ENCODE measurements around the gene ERGIC1. TPM values are rescaled to one million over a fixed set of nuclear protein-coding genes. Genes with fewer than 3 reads are reported as not detected.
A peak's percentile ranks its signal among the peaks of the same experiment; 100 is the strongest.

Gene ERGIC1
- total and polyA plus RNA-seq, 4 experiments from 2014 or later, result 10.6 to 51.0 (median 32.3) TPM

DNA sequence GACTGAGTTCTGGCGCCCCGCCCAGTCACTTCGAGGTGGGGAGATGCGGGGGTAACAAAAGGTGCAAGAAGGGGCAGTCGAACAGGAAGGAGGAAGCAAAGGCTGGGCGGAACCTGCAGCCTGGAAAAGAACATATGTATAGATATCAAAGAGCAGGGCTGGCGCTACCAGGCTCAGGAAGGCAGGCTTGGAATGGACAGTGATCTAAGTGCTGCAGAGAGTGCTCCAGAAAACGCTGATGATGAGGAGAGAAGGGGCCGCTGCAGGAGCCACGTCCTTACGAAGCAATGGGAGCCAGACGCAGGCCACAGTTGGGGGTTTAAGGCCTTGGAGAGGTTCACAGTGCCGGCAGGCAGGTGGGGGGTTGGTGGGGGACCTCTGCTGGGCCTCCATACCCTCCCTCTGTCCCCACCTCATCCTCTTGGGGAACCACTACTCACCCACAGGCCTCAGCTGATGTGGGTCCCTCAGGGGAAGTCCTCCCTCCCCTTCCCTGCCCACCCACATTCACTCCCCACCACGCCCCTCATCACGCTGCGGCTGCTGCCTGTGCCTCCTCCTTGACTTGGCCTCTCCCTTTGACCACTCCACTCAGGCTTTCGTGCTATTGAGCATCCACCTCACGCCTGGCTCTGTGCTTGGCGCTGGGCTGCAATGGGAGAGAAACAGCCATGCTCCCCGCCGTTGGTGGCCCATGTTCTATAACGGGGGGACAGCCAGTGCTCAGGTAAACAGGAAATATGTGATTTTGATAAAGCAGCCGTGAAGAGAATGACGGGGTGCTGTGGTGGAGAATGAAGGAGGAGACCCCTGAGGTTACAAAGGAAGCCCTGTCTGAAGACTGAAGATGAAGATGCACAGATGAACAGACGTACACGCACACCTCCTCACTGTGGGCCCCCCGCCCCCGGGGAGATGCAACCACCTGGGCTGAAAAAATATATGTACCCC lies 84.6 kb downstream of the ERGIC1 start:
- Histone ChIP-seq H3K27ac (ENCODE audit: low read depth, low read length) (no peak overlapping the region), H3K9me3 (ENCODE audit: control insufficient read depth in 1 of 2, low read length in 2 of 2) (no peaks in the 10 kb centered on the region), H3K4me3 (ENCODE audit: low read length in 2 of 2) (no peak overlapping the region), H3K4me1 (ENCODE audit: insufficient read depth, low read length) (no peaks in the 10 kb centered on the region), H3K36me3 (ENCODE audit: insufficient read depth, low read length) (peaks cover 16% of the 10 kb centered on the region), H3K27me3 (ENCODE audit: insufficient read depth, low read length) (no peaks in the 10 kb centered on the region)
- no peak overlapping the region for H3K4me3 Mint-ChIP-seq
- DNase-seq, result no peak
- peaks cover 0 to 4% (median under 1%) of the 10 kb centered on the region in 4 donors for H3K4me1 Mint-ChIP-seq
- no peaks in the 10 kb centered on the region for H3K9me3 Mint-ChIP-seq
- ChIA-PET CTCF (ENCODE audit: partially characterized antibody) (interaction anchor here (1.4 kb wide), 1 partner anchor 205 kb away, joined by 5 read pairs; no protein-coding TSS in a partner anchor), POLR2A (ENCODE audit: partially characterized antibody) (no interaction called here)
- intact Hi-C loops (cut with micrococcal nuclease), result no loop called here
- H3K27ac Mint-ChIP-seq, result peak overlapping the region in 4 of 7 donors; percentile 32 to 77 (median 44)
- no peaks in the 10 kb centered on the region for H3K27me3 Mint-ChIP-seq
- H3K36me3 Mint-ChIP-seq, result peaks cover 40 to 45% of the 10 kb centered on the region in 2 donors

DNA sequence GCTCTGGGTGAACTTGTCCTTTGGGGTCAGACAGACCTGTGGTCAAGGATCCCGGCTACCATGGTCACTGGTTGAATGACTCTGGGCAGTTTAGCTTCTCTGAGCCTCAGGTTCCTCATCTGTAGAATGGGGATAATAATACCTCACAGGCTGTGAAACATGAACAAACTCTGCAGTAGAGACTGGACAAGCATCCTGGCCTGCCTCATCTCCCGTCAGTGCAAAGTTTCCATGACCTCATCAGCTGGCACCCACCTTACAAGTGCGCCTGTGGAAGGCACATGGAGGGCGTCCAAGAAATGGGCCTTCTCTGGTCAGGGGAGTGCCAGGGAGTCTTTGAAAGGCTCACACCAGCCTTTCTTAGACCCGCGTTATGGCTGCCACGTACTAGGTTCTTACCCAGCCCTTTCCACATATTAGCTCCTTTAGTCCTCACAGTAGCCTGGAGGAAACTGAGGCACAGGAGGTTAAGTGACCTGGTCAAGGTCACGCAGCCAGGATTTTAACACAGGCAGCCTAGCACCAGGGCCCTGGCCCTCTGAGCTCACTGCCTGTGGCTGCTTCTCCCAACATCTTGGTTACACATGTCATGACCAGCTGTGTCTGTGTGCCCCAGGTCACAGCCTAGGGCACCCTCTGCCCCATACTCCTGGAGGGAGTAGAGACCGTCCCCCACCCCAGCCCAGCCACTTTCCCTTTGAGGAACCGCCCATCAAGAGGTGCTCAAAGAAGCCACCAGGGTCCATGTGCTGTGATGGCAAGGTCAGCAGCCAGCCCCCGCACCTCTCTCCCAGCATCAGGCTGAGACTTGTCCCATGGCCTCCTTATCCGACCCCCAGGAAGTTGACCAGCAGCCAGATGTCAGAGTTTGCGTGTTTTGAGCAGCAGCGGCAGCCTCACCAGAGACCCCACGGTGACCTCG lies 85.7 kb downstream of the ERGIC1 start:
- intact Hi-C loops (cut with micrococcal nuclease), result loop anchor here (10.0 kb wide), 1 partner anchor 85 kb away; the partner anchor contains the start of gene ERGIC1
- Histone ChIP-seq H3K4me1 (ENCODE audit: insufficient read depth, low read length) (no peaks in the 10 kb centered on the region), H3K27me3 (ENCODE audit: insufficient read depth, low read length) (no peaks in the 10 kb centered on the region), H3K9me3 (ENCODE audit: control insufficient read depth in 1 of 2, low read length in 2 of 2) (no peaks in the 10 kb centered on the region), H3K36me3 (ENCODE audit: insufficient read depth, low read length) (peaks cover 15% of the 10 kb centered on the region), H3K4me3 (ENCODE audit: low read length in 2 of 2) (no peak overlapping the region), H3K27ac (ENCODE audit: low read depth, low read length) (no peak overlapping the region)
- Mint-ChIP-seq H3K36me3 (peaks cover 38 to 51% of the 10 kb centered on the region in 2 donors), H3K9me3 (no peaks in the 10 kb centered on the region), H3K27ac (peak overlapping the region in 1 of 7 donors; percentile 4), H3K4me1 (peaks cover 0 to 4% (median under 1%) of the 10 kb centered on the region in 4 donors), H3K4me3 (no peak overlapping the region), H3K27me3 (no peaks in the 10 kb centered on the region)
- no peak for DNase-seq
- POLR2A ChIA-PET (ENCODE audit: partially characterized antibody), result no interaction called here
- CTCF ChIA-PET (ENCODE audit: partially characterized antibody), result interaction anchor here (1.1 to 1.4 kb wide), 2 partner anchors 13 to 206 kb away, joined by 4 to 5 read pairs; no protein-coding TSS in a partner anchor

DNA sequence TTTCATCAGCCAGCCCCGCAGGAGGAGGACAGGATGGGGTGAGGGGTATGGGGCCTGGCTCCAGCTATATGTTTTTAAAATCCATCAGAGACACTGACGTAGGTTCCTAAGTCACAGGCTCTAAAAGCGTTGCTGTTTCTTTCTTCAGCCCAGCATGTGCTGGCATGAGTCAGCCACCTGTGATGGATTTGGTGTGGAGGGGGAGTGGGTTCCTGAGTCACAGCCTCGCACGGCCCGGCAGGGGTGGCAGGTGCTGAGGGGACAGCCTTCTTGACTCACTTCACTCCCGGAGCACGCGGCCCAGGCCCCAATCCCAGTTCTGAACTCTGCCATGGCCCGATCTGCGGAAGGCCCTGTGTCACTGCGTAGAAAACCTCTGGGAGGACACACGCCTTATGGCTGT lies 86.4 kb downstream of the ERGIC1 start:
- no peaks in the 10 kb centered on the region for H3K27me3 Mint-ChIP-seq
- Histone ChIP-seq H3K4me1 (ENCODE audit: insufficient read depth, low read length) (no peaks in the 10 kb centered on the region), H3K9me3 (ENCODE audit: control insufficient read depth in 1 of 2, low read length in 2 of 2) (no peaks in the 10 kb centered on the region), H3K27ac (ENCODE audit: low read depth, low read length) (no peak overlapping the region), H3K4me3 (ENCODE audit: low read length in 2 of 2) (no peak overlapping the region), H3K27me3 (ENCODE audit: insufficient read depth, low read length) (no peaks in the 10 kb centered on the region), H3K36me3 (ENCODE audit: insufficient read depth, low read length) (peaks cover 8% of the 10 kb centered on the region)
- ChIA-PET CTCF (ENCODE audit: partially characterized antibody) (interaction anchor here (1.1 to 1.5 kb wide), 3 partner anchors 11 to 207 kb away, joined by 4 to 10 read pairs (median 5); no protein-coding TSS in a partner anchor), POLR2A (ENCODE audit: partially characterized antibody) (no interaction called here)
- DNase-seq, result no peak
- H3K4me3 Mint-ChIP-seq, result no peak overlapping the region
- peak overlapping the region in 1 of 7 donors; percentile 30 for H3K27ac Mint-ChIP-seq
- intact Hi-C loops (cut with micrococcal nuclease), result loop anchor here (10.0 kb wide), 1 partner anchor 86 kb away; the partner anchor contains the start of gene ERGIC1
- H3K36me3 Mint-ChIP-seq, result peaks cover 35 to 48% of the 10 kb centered on the region in 2 donors
- H3K9me3 Mint-ChIP-seq, result no peaks in the 10 kb centered on the region
- H3K4me1 Mint-ChIP-seq, result peaks cover 0 to 4% (median under 1%) of the 10 kb centered on the region in 4 donors

DNA sequence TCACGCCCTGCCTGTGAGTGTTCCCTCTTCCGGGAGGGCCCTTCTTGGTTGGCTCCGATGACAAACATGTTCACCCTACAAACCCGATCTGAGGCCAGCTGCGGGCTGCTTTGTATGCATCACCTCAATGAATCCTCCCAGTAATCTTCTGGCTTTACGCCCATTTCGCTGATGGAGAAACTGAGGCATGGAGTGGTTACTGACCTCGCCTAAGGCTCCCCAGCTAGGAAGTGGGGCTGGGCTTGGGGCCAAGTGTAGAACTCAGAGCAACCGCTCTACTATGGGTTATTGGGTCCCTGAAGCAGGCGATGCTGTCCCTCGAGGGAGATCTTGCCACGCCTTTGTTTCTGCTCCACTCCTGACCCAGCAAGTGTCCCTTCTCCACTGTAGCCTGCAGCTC lies 86.9 kb downstream of the ERGIC1 start:
- Histone ChIP-seq H3K4me1 (ENCODE audit: insufficient read depth, low read length) (no peaks in the 10 kb centered on the region), H3K27me3 (ENCODE audit: insufficient read depth, low read length) (no peaks in the 10 kb centered on the region), H3K4me3 (ENCODE audit: low read length in 2 of 2) (no peak overlapping the region), H3K27ac (ENCODE audit: low read depth, low read length) (no peak overlapping the region), H3K36me3 (ENCODE audit: insufficient read depth, low read length) (peaks cover 3% of the 10 kb centered on the region), H3K9me3 (ENCODE audit: control insufficient read depth in 1 of 2, low read length in 2 of 2) (no peaks in the 10 kb centered on the region)
- intact Hi-C loops (cut with micrococcal nuclease), result loop anchor here (10.0 kb wide), 1 partner anchor 86 kb away; the partner anchor contains the start of gene ERGIC1
- ChIA-PET CTCF (ENCODE audit: partially characterized antibody) (interaction anchor here (1.1 to 1.5 kb wide), 2 partner anchors 11 to 207 kb away, joined by 4 to 10 read pairs; no protein-coding TSS in a partner anchor), POLR2A (ENCODE audit: partially characterized antibody) (no interaction called here)
- H3K4me3 Mint-ChIP-seq, result no peak overlapping the region
- no peak for DNase-seq
- no peaks in the 10 kb centered on the region for H3K9me3 Mint-ChIP-seq
- H3K4me1 Mint-ChIP-seq, result peaks cover 0 to 4% (median under 1%) of the 10 kb centered on the region in 4 donors
- H3K27ac Mint-ChIP-seq, result no peak overlapping the region
- no peaks in the 10 kb centered on the region for H3K27me3 Mint-ChIP-seq
- H3K36me3 Mint-ChIP-seq, result peaks cover 33 to 47% of the 10 kb centered on the region in 2 donors

DNA sequence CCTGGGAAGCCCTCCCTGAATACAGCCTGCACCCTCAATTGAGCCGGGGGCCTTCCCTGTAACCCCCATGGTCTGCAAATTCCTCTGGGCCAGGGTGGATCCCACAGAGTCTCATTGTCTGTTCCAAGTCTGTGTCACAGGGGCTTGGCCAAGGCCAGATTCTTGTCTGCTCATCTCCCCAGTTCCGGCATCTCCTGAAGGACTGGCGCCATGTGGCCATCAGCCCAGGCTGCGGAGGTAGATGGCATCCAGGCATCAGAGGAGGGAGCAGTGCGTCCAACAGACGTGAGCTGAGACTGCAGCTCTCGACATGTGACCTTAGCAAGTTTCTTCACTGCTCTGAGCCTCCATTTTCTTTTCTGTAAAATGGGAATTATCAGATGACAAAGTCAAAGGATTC lies 87.9 kb downstream of the ERGIC1 start:
- Histone ChIP-seq H3K27ac (ENCODE audit: low read depth, low read length) (no peak overlapping the region), H3K4me1 (ENCODE audit: insufficient read depth, low read length) (no peaks in the 10 kb centered on the region), H3K27me3 (ENCODE audit: insufficient read depth, low read length) (no peaks in the 10 kb centered on the region), H3K4me3 (ENCODE audit: low read length in 2 of 2) (no peak overlapping the region), H3K9me3 (ENCODE audit: control insufficient read depth in 1 of 2, low read length in 2 of 2) (no peaks in the 10 kb centered on the region), H3K36me3 (ENCODE audit: insufficient read depth, low read length) (peaks cover 7% of the 10 kb centered on the region)
- intact Hi-C loops (cut with micrococcal nuclease), result loop anchor here (10.0 kb wide), 1 partner anchor 87 kb away; the partner anchor contains the start of gene ERGIC1
- no peak for DNase-seq
- Mint-ChIP-seq H3K4me3 (no peak overlapping the region), H3K27ac (peak overlapping the region in 1 of 7 donors; percentile 59), H3K9me3 (no peaks in the 10 kb centered on the region), H3K4me1 (peaks cover 0 to 4% (median under 1%) of the 10 kb centered on the region in 4 donors), H3K27me3 (no peaks in the 10 kb centered on the region), H3K36me3 (peaks cover 30 to 51% of the 10 kb centered on the region in 2 donors)
- POLR2A ChIA-PET (ENCODE audit: partially characterized antibody), result no interaction called here
- CTCF ChIA-PET (ENCODE audit: partially characterized antibody), result interaction anchor here (1.1 to 1.5 kb wide), 2 partner anchors 10 to 208 kb away, joined by 4 to 10 read pairs; no protein-coding TSS in a partner anchor

DNA sequence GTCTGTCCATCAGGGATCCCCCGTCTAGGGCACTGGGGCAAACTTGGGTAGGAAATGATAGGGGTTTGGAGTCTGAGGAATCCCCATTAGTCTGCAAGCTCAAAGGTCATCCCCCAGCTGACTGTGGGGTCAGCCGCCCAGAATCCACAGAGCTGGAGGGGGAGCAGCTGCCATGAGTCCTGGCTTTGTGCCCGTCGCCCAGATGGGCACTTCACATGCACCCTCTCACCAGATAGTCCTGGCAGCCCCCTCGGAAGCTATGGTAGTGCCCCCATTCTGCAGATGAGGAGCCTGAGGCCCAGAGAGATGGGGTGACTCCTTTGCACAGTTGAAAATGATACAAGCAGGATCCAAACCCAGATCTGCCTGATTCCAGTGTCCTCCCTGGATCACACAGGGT lies 89.5 kb downstream of the ERGIC1 start:
- no peaks in the 10 kb centered on the region for H3K9me3 ChIP-seq (ENCODE audit: control insufficient read depth in 1 of 2, low read length in 2 of 2)
- Mint-ChIP-seq H3K9me3 (no peaks in the 10 kb centered on the region), H3K36me3 (peaks cover 25 to 52% of the 10 kb centered on the region in 2 donors), H3K4me3 (no peak overlapping the region), H3K27me3 (no peaks in the 10 kb centered on the region), H3K27ac (no peak overlapping the region), H3K4me1 (peaks cover 0 to 2% (median 0%) of the 10 kb centered on the region in 4 donors)
- intact Hi-C loops (cut with micrococcal nuclease), result loop anchor here (10.0 kb wide), 1 partner anchor 89 kb away; the partner anchor contains the start of gene ERGIC1
- ChIA-PET POLR2A (ENCODE audit: partially characterized antibody) (interaction anchor here (1.1 kb wide), 1 partner anchor 151 kb away, joined by 4 read pairs; no protein-coding TSS in a partner anchor), CTCF (ENCODE audit: partially characterized antibody) (interaction anchor here (0.8 to 20.5 kb wide), 3 partner anchors 9 to 226 kb away, joined by 3 to 547 read pairs (median 6); no protein-coding TSS in a partner anchor)
- H3K27ac ChIP-seq (ENCODE audit: low read depth, low read length), result no peak overlapping the region
- no peak overlapping the region for H3K4me3 ChIP-seq (ENCODE audit: low read length in 2 of 2)
- H3K27me3 ChIP-seq (ENCODE audit: insufficient read depth, low read length), result no peaks in the 10 kb centered on the region
- no peaks in the 10 kb centered on the region for H3K4me1 ChIP-seq (ENCODE audit: insufficient read depth, low read length)
- H3K36me3 ChIP-seq (ENCODE audit: insufficient read depth, low read length), result peaks cover 16% of the 10 kb centered on the region
- DNase-seq, result no peak

Measured in CD4-positive, alpha-beta memory T cell (primary cell).